HG03039 (cell line): ENCODE data around the gene TAS1R3.
"Not testable (repeated sequence)": the region's sequence is repeated elsewhere in the genome, so short reads cannot be mapped to it uniquely, and the experiment has no call there.

Experiments used
- ATAC-seq: cut with Tn5 transposase; IDR thresholded peaks from one replicate; pipeline ENCODE4 v1.9.1; 2021; ENCODE audit warnings: mild to moderate bottlenecking, moderate library complexity; ENCODE audit not compliant: unreplicated experiment

TAS1R3 gene

GRCh38 chr1:1364266-1364665, 33.2 kb downstream of the TAS1R3 start:
- ATAC-seq, result no peak

GRCh38 chr1:1365875-1366698, 35.0 kb downstream of the TAS1R3 start:
- no peak for ATAC-seq

GRCh38 chr1:1366699-1367066, 35.6 kb downstream of the TAS1R3 start:
- ATAC-seq, result no peak

- no peak for ATAC-seq
Observed at GRCh38 chr1:1367315-1367714, 36.2 kb downstream of the TAS1R3 start.

GRCh38 chr1:1370094-1370493, 39.0 kb downstream of the TAS1R3 start:
- not testable (repeated sequence) for ATAC-seq

- ATAC-seq, result no peak
Observed at GRCh38 chr1:1370771-1371300, 39.8 kb downstream of the TAS1R3 start.

GRCh38 chr1:1371364-1371745, 40.3 kb downstream of the TAS1R3 start:
- ATAC-seq, result no peak

GRCh38 chr1:1371746-1372711, 40.9 kb downstream of the TAS1R3 start:
- ATAC-seq, result no peak

GRCh38 chr1:1373051-1373814, 42.2 kb downstream of the TAS1R3 start:
- no peak for ATAC-seq

- ATAC-seq, result no peak
Observed at GRCh38 chr1:1373815-1374588, 42.9 kb downstream of the TAS1R3 start.

GRCh38 chr1:1374589-1374928, 43.5 kb downstream of the TAS1R3 start:
- ATAC-seq, result peak; percentile 0

- peak; percentile 75 for ATAC-seq
Observed at GRCh38 chr1:1374929-1375662, 44.0 kb downstream of the TAS1R3 start, which contains the start of gene AURKAIP1. Gene AURKAIP1, minus strand, starts transcription at chr1:1375207. Its CDS starts 451 bp downstream, at chr1:1374756.

GRCh38 chr1:1376551-1377226, 45.6 kb downstream of the TAS1R3 start:
- ATAC-seq, result no peak

- no peak for ATAC-seq
Observed at GRCh38 chr1:1377540-1378205, 46.6 kb downstream of the TAS1R3 start.

GRCh38 chr1:1380860-1381259, 49.8 kb downstream of the TAS1R3 start:
- no peak for ATAC-seq

- no peak for ATAC-seq
Observed at GRCh38 chr1:1381294-1381693, 50.2 kb downstream of the TAS1R3 start.
